Measurements from ENCODE around the gene RUFY1. TPM values are rescaled to one million over a fixed set of nuclear protein-coding genes. Genes with fewer than 3 reads are reported as not detected.
"Not testable (repeated sequence)": the region's sequence is repeated elsewhere in the genome, so short reads cannot be mapped to it uniquely, and the experiment has no call there.

Gene RUFY1, protein sequence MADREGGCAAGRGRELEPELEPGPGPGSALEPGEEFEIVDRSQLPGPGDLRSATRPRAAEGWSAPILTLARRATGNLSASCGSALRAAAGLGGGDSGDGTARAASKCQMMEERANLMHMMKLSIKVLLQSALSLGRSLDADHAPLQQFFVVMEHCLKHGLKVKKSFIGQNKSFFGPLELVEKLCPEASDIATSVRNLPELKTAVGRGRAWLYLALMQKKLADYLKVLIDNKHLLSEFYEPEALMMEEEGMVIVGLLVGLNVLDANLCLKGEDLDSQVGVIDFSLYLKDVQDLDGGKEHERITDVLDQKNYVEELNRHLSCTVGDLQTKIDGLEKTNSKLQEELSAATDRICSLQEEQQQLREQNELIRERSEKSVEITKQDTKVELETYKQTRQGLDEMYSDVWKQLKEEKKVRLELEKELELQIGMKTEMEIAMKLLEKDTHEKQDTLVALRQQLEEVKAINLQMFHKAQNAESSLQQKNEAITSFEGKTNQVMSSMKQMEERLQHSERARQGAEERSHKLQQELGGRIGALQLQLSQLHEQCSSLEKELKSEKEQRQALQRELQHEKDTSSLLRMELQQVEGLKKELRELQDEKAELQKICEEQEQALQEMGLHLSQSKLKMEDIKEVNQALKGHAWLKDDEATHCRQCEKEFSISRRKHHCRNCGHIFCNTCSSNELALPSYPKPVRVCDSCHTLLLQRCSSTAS
- total RNA-seq (100 to 1,000 TPM in 1 of 2 donors, 10 to 100 TPM in 1; 45.5 to 122 TPM), total RNA-seq (38.7 to 94.3 reads per million in 2 donors)

DNA sequence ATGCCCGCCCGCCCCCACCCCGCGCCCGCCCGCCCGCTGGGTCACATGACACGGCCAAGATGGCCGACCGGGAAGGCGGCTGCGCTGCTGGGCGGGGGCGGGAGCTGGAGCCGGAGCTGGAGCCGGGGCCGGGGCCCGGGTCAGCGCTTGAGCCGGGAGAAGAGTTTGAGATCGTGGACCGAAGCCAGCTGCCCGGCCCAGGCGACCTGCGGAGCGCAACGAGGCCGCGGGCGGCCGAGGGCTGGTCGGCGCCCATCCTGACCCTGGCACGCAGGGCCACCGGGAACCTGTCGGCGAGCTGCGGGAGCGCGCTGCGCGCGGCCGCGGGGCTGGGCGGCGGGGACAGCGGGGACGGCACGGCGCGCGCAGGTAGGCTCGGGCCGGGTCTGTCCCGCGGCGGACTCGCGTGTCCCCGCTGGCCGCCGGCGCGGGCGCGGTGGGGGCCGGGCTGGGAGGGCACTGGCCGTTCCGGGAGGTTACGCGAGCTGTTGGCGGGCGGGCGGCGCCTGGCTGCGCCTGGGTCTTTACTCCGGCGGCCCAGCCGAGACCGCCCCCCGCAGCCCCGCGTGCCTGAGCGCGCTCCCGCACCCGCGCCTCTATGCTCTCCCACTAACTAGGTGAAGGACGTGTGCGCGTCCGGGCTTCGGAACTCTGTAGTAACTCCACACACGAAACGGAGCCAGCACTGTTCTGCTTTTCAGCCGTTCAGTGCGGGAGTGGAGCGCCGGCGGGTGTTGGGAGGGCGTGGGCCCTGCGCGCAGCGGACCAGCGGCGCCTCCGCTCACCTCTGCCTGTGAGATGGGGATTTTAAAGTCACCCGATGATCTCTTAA is at the start of gene RUFY1:
Gene RUFY1 (plus strand): TSS at position 44 of the 832 bp plus-strand sequence. CDS start 16 bp downstream, at position 60.
- no peaks in the 10 kb centered on the region for H3K36me3 Mint-ChIP-seq (ENCODE audit: low read depth)
- DNase-seq (peak; percentile 70 to 80 (median 79)), ATAC-seq (peak; percentile 85)
- H3K4me1 Mint-ChIP-seq = peaks cover 23% of the 10 kb centered on the region
- peak within 1 kb of the TSS; percentile 93 for H3K27ac Mint-ChIP-seq
- H3K9me3 ChIP-seq (ENCODE audit: control insufficient read depth, low read length, poor library complexity, severe bottlenecking) = no peaks in the 10 kb centered on the region
- no peaks in the 10 kb centered on the region for H3K27me3 Mint-ChIP-seq
- peak within 1 kb of the TSS; percentile 98 for H3K4me3 Mint-ChIP-seq

DNA sequence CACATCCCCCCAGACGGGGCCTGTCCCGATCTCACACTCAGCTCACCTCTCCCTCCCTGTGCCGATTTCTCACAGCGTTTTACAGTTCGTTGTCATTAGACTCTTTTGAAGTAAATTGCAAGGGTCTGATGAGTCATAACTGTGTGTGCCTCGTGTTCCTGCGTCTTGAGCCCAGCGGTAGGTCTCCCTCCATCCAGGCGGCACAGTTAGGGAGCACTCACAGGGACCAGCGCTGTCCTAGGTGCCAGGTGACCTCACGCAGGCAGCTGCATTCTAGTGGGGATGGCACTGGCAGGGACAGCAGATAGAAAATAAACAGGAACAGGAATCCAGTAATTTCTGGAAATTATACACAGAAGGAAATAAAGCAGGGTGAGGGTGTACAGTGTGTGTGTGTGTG is 48.4 kb upstream of the RUFY1 start:
- not testable (repeated sequence) for H3K27me3 Mint-ChIP-seq; H3K9me3 ChIP-seq (ENCODE audit: control insufficient read depth, low read length, poor library complexity, severe bottlenecking); DNase-seq; H3K4me1 Mint-ChIP-seq; H3K36me3 Mint-ChIP-seq (ENCODE audit: low read depth); H3K27ac Mint-ChIP-seq; H3K4me3 Mint-ChIP-seq; ATAC-seq

DNA sequence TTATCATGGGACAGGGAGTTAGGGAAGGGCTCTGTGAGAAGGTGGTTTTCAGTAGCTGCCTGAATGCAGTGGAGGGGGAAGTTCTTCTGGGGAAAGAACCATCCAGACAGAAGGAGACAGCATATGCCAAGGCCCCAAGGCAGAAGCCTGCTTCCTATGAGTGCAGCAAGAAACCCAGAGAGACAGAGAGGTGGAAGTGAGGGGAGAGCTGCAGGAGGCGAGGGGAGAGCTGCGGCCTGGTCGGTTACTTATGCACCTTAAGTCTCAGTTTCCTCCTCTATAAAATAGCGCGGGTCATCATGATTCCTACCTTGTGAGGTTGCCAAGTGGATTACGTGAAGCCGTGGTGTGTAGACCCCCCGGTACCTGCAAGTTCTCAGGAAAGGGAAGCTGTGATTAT is 47.9 kb upstream of the RUFY1 start:
- H3K4me3 Mint-ChIP-seq; H3K4me1 Mint-ChIP-seq; H3K9me3 ChIP-seq (ENCODE audit: control insufficient read depth, low read length, poor library complexity, severe bottlenecking); ATAC-seq; DNase-seq; H3K27me3 Mint-ChIP-seq; H3K27ac Mint-ChIP-seq; H3K36me3 Mint-ChIP-seq (ENCODE audit: low read depth): not testable (repeated sequence)

DNA sequence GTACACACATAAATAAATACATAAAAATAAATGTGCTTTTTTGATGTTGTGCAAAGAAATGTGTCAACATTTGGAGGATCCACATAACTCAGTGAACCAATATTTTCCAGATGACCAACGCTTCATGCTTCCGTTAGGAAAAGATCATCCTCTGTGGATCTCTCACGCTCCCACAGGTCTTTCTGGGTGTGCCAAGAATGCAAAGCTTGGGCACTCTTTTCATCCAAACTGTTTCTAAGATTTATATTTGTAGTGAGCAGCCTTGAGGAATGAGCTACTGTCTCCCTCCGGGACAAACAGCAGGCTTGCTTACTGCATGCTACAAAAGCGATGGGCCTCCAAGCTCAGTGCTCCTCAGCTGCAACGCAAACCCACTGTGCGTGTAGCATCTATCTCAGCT is 46.2 kb upstream of the RUFY1 start:
- no peaks in the 10 kb centered on the region for H3K27me3 Mint-ChIP-seq
- no peak overlapping the region for H3K4me3 Mint-ChIP-seq
- no peak overlapping the region for H3K27ac Mint-ChIP-seq
- no peaks in the 10 kb centered on the region for H3K9me3 ChIP-seq (ENCODE audit: control insufficient read depth, low read length, poor library complexity, severe bottlenecking)
- no peaks in the 10 kb centered on the region for H3K36me3 Mint-ChIP-seq (ENCODE audit: low read depth)
- peaks cover 2% of the 10 kb centered on the region for H3K4me1 Mint-ChIP-seq
- no peak for ATAC-seq
- DNase-seq = no peak

DNA sequence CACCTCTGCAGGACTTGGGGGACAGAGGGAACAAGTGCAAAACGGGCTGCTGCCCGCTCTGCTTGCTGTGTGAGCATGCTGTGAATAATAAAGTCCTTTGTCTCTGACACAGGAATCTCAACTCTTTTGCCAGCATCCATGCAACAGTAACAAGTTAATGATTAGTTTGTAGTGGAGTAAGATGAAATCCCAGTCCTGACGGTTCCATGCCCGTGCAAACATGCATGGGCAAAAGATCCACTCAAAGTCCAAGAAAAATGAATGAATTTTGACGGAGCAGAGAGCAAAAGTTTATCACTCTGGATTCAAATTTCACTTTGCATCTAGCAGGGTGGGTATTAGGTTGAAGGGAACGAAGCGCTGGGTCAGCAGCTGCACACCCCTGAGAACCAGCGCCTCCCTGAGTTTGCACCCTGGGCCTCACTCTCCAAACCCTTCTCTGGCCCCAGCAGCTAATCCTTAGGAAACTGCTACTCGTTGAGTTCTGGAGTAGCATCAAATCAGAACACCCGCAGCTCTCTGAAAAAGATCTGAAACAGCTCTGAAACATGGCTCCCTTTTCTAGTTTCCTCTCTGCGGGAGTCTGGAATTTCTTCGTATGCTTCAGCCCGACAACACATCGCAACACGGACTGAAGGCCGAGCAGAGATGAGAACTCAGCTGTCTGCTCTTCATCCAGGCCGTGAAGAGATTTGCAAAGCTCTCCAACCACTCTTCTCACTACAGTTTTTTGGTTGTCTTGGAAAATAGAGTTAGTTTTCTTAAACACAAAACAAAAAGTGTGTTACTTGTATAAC is 45.6 kb upstream of the RUFY1 start:
- DNase-seq (no peak), ATAC-seq (no peak)
- Mint-ChIP-seq H3K27ac (no peak overlapping the region), H3K4me3 (no peak overlapping the region), H3K27me3 (no peaks in the 10 kb centered on the region), H3K36me3 (ENCODE audit: low read depth) (no peaks in the 10 kb centered on the region), H3K4me1 (peaks cover 2% of the 10 kb centered on the region)
- H3K9me3 ChIP-seq (ENCODE audit: control insufficient read depth, low read length, poor library complexity, severe bottlenecking) = no peaks in the 10 kb centered on the region

DNA sequence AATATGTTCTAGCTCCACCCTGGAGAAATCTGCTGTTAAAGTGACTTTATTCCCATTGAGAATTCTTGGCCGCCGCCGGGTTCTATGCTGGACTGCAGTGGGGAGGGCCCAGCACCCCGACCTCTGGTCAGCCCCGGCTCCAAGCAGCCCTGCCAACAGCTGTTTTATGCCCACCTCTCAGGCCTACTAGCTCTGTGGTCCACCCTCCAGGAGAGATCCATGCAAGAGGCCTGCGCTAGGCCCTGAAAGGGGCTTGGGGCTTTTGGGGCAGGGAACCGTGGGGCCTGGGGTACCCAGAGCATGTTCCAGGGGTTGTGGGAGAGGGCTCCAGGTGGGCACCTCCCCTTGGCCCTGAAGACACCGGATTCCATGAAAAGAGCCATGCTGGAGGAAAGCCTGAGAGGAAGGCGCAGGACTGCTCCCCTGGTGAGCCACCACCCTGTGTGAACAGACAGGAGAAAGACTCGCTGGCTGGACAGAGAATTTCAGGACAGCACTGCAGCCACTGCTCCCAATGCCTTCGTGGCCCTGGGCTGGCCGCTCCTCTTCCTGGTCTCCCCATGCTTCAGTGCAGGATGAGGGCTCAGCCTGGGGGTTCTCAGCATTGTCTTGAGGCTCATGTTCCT is 44.6 kb upstream of the RUFY1 start:
- H3K9me3 ChIP-seq (ENCODE audit: control insufficient read depth, low read length, poor library complexity, severe bottlenecking) = no peaks in the 10 kb centered on the region
- Mint-ChIP-seq H3K4me1 (peaks cover 5% of the 10 kb centered on the region), H3K36me3 (ENCODE audit: low read depth) (no peaks in the 10 kb centered on the region), H3K27me3 (no peaks in the 10 kb centered on the region), H3K27ac (no peak overlapping the region), H3K4me3 (no peak overlapping the region)
- no peak for DNase-seq
- ATAC-seq = no peak

DNA sequence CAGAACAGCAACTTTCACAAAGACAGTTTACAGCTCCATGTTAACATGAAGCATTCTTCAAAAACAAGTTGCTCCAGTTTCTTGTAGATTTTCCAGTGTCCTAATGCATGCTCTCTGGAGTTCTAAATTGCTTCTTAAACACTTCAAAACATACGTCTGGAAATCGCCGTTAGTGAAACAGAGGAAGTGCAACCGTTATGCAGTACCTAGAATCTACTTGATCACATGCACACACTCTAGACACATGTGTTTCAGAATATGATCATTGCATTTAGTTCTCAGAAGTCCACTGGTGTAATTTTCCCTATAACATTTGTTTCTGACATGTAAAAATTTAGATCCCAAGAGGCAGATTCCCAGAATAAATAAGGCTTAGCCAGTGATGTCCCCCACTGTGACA is 41.1 kb upstream of the RUFY1 start:
- H3K9me3 ChIP-seq (ENCODE audit: control insufficient read depth, low read length, poor library complexity, severe bottlenecking) = no peaks in the 10 kb centered on the region
- no peak for ATAC-seq
- H3K36me3 Mint-ChIP-seq (ENCODE audit: low read depth) = no peaks in the 10 kb centered on the region
- H3K27me3 Mint-ChIP-seq = peaks cover 5% of the 10 kb centered on the region
- H3K4me1 Mint-ChIP-seq = peaks cover 5% of the 10 kb centered on the region
- H3K4me3 Mint-ChIP-seq = no peak overlapping the region
- H3K27ac Mint-ChIP-seq = no peak overlapping the region
- DNase-seq = no peak

DNA sequence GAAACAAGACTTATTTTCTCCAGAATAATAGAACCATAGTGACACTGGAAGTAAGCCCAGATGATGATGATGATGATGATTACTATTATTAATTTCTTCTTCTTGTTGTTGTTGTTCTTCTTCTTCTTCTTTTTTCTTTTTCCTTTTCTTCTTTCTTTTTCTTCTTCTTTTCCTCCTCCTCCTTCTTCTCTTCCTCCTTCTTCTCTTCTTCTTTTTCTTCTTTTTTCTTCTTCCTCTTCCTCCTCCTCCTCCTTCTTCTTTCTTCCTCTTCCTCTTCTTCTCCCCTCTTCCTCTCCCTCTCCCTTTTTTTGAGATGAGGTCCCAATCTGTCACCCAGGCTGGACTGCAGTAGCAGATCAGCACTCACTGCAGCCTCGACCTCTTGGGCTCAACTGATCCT is 40.5 kb upstream of the RUFY1 start:
- ATAC-seq (no peak), DNase-seq (no peak)
- H3K4me3 Mint-ChIP-seq = no peak overlapping the region
- peaks cover 5% of the 10 kb centered on the region for H3K4me1 Mint-ChIP-seq
- no peaks in the 10 kb centered on the region for H3K36me3 Mint-ChIP-seq (ENCODE audit: low read depth)
- no peak overlapping the region for H3K27ac Mint-ChIP-seq
- peaks cover 6% of the 10 kb centered on the region for H3K27me3 Mint-ChIP-seq
- no peaks in the 10 kb centered on the region for H3K9me3 ChIP-seq (ENCODE audit: control insufficient read depth, low read length, poor library complexity, severe bottlenecking)

DNA sequence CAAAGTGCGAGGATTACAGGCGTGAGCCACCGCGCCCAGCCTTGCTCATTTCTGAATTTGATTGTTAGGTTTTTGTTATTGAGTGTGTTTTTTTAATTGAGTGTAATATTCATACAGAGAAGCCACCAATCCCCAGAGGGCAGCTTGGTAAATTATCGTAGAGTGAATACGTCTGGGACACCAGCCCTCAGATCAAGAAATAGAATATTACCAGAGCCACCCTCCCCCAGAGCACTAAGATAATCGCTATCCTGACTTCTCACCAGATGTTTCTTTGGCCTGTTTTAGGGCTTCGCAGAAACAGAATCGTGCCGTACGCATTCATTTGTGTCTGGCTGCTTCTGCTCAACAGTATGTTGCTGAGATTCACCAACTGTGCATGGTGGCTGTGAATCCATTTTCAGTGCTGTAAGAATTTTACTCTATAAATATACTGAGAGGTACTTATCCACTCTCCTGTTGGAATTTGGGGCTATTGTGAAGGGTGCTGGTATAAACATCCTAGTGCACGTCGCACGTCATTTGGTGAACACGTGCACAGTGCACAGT is 37.8 kb upstream of the RUFY1 start:
- Mint-ChIP-seq H3K4me3 (no peak overlapping the region), H3K27ac (no peak overlapping the region), H3K27me3 (peaks cover 17% of the 10 kb centered on the region), H3K36me3 (ENCODE audit: low read depth) (no peaks in the 10 kb centered on the region), H3K4me1 (peaks cover 5% of the 10 kb centered on the region)
- ATAC-seq (no peak), DNase-seq (no peak)
- H3K9me3 ChIP-seq (ENCODE audit: control insufficient read depth, low read length, poor library complexity, severe bottlenecking) = no peaks in the 10 kb centered on the region

DNA sequence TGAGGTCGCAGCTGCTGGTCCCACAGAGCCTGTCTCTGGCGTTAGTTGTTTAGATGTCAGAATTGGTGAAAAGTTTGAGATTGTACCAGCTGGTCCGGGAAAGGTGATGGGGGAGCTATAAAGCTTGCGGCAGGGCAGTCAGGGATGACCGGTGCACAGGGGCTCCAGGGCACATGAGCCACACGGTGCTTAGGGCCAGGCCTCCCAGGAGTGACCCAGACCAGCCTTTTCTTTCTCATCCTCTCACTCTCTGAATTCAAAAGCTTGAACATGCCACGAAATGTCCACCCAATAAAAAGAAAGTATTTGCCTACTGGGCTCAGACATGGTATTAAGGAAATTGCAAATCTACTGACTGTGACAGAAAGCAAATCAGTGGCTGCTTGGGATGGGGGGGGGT is 34.9 kb upstream of the RUFY1 start:
- peaks cover 17% of the 10 kb centered on the region for H3K27me3 Mint-ChIP-seq
- not testable (repeated sequence) for H3K4me1 Mint-ChIP-seq; H3K36me3 Mint-ChIP-seq (ENCODE audit: low read depth); H3K4me3 Mint-ChIP-seq; DNase-seq; H3K9me3 ChIP-seq (ENCODE audit: control insufficient read depth, low read length, poor library complexity, severe bottlenecking); H3K27ac Mint-ChIP-seq; ATAC-seq

DNA sequence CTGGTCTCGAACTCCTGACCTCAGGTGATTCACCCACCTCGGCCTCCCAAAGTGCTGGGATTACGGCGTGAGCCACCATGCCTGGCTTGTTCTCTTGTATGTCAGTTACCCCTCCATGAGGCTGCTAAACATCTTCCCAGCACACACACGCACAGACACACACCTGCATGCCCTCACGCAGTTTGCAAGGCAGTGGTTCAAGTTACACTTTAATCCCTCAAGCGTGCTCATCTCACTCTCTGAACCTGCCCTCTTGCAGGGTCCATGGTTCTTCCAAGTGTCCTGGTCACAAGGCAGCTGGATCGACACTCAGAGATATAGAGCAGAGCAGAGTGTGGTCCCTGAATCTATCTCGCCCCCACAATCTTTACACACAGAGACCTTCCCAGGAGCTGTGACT is 34.1 kb upstream of the RUFY1 start:
- no peak overlapping the region for H3K27ac Mint-ChIP-seq
- H3K4me3 Mint-ChIP-seq = no peak overlapping the region
- peaks cover 17% of the 10 kb centered on the region for H3K27me3 Mint-ChIP-seq
- H3K36me3 Mint-ChIP-seq (ENCODE audit: low read depth) = no peaks in the 10 kb centered on the region
- H3K9me3 ChIP-seq (ENCODE audit: control insufficient read depth, low read length, poor library complexity, severe bottlenecking) = no peaks in the 10 kb centered on the region
- no peak for DNase-seq
- no peaks in the 10 kb centered on the region for H3K4me1 Mint-ChIP-seq
- no peak for ATAC-seq

DNA sequence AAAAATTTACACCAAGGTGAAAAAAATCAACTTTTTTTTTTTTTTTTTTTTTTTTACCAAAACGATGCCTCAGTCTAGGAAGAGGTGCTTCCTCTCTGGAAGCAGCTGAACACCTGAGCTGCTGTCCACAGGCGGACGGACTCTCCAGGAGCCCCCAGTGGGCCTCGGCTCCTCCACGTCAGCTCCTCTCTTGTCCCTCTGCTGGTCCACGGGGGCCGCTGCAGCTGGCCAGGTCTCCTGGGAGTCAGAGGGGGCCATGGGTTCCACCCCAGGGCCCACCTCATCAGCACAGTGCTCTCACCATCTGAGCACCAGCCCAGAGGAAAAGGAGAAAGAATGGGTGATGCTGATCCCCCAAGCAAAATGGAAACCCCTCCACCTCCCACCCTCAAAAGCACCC is 32.6 kb upstream of the RUFY1 start:
- peaks cover 13% of the 10 kb centered on the region for H3K27me3 Mint-ChIP-seq
- not testable (repeated sequence) for DNase-seq; H3K27ac Mint-ChIP-seq; ATAC-seq; H3K4me1 Mint-ChIP-seq; H3K9me3 ChIP-seq (ENCODE audit: control insufficient read depth, low read length, poor library complexity, severe bottlenecking); H3K36me3 Mint-ChIP-seq (ENCODE audit: low read depth); H3K4me3 Mint-ChIP-seq

Data from T-helper 17 cell (primary cell).